Smooth muscle cell (in vitro differentiated cells): ENCODE data around the gene FARP2. TPM values are rescaled to one million over a fixed set of nuclear protein-coding genes. Genes with fewer than 3 reads are reported as not detected.

Source experiments
- DNase-seq: peaks from one replicate; lab custom pipeline; 2025; ENCODE audit not compliant: unreplicated experiment; lab: John Stamatoyannopoulos, UW
- H2AFZ ChIP-seq: fragments of 200-600 bp; sonication (generic); 2 replicates; pipeline ENCODE4 v1.6.0; 2016; ENCODE audit warnings: antibody characterized with exemption, low read depth, mild to moderate bottlenecking
- H3F3A ChIP-seq: fragments of 200-600 bp; sonication (generic); 2 replicates; pipeline ENCODE4 v1.6.0; 2017; ENCODE audit warnings: antibody characterized with exemption, low read depth
- H3K27ac ChIP-seq: fragments of 200-600 bp; sonication (generic); 2 replicates; pipeline ENCODE4 v1.5.1; 2016; ENCODE audit warnings: low read depth, mild to moderate bottlenecking
- H3K27me3 ChIP-seq: fragments of 200-600 bp; sonication (generic); 2 replicates; pipeline ENCODE4 v1.6.1; 2016; ENCODE audit warnings: low read depth, mild to moderate bottlenecking
- H3K36me3 ChIP-seq: fragments of 200-600 bp; sonication (generic); 2 replicates; pipeline ENCODE4 v1.5.1; 2016; ENCODE audit warnings: low read depth
- H3K4me1 ChIP-seq: fragments of 200-600 bp; sonication (generic); 2 replicates; pipeline ENCODE4 v1.5.1; 2016; ENCODE audit warnings: low read depth
- H3K4me2 ChIP-seq: fragments of 200-600 bp; sonication (generic); 2 replicates; pipeline ENCODE4 v1.6.0; 2016; ENCODE audit warnings: mild to moderate bottlenecking
- H3K4me3 ChIP-seq: fragments of 200-600 bp; sonication (generic); 2 replicates; pipeline ENCODE4 v1.5.1; 2016; ENCODE audit warnings: mild to moderate bottlenecking
- H3K79me2 ChIP-seq: fragments of 200-600 bp; sonication (generic); 2 replicates; pipeline ENCODE4 v1.6.0; 2016; ENCODE audit warnings: low read depth, mild to moderate bottlenecking
- H3K9ac ChIP-seq: fragments of 200-600 bp; sonication (generic); 2 replicates; pipeline ENCODE4 v1.6.0; 2016; ENCODE audit warnings: low read depth
- H3K9me3 ChIP-seq: fragments of 200-600 bp; sonication (generic); replicated peaks from 2 replicates; pipeline ENCODE4 v1.5.1; 2016; ENCODE audit warnings: low read depth
- H4K20me1 ChIP-seq: fragments of 200-600 bp; sonication (generic); 2 replicates; pipeline ENCODE4 v1.6.0; 2016; ENCODE audit warnings: low read depth
- WGBS: methylation state at CpG from one replicate; pipeline ENCODE4 v1.1.7; 2016; ENCODE audit warnings: low lambda C conversion rate; 5-methylcytosine and 5-hydroxymethylcytosine counted together
- polyA plus RNA-seq: library from polyadenylated mRNA; unstranded; fragments of >200 nt; fragmentation: Nextera tagmentation; extraction: Ambion mirVana; gene quantifications from 2 replicates; pipeline ENCODE4 v1.2.1, GENCODE V29; 2016
- total RNA-seq: library from RNA; depleted of rRNA; stranded (reverse); fragments of >200 nt; gene quantifications from 2 replicates; pipeline ENCODE4 v1.2.3, GENCODE V29; 2014
- TF ChIP-seq, protein P1 (sequence below): fragments of 200-600 bp; sonication (generic); IDR thresholded peaks from 2 replicates; pipeline ENCODE4 v1.5.1; 2017; ENCODE audit warnings: borderline replicate concordance, mild to moderate bottlenecking, antibody characterized with exemption; ENCODE audit not compliant: insufficient read depth, poor library complexity, severe bottlenecking

The FARP2 gene
- total and polyA plus RNA-seq, 2 experiments from 2014 or later = 15.9 to 27.4 TPM

GRCh38 chr2:241463276-241464135 is 107.4 kb downstream of the FARP2 start:
- Histone ChIP-seq H3K27ac (no peak overlapping the region), H3K9ac (no peak overlapping the region), H3K4me1 (no peaks in the 10 kb centered on the region), H3K4me3 (no peak overlapping the region), H3K27me3 (no peaks in the 10 kb centered on the region), H3K36me3 (no peaks in the 10 kb centered on the region), H3F3A (no peaks in the 10 kb centered on the region), H2AFZ (no peak overlapping the region), H4K20me1 (no peaks in the 10 kb centered on the region), H3K79me2 (no peaks in the 10 kb centered on the region), H3K9me3 (no peaks in the 10 kb centered on the region), H3K4me2 (no peak overlapping the region)
- DNase-seq = no peak
- TF ChIP-seq, protein P1, sequence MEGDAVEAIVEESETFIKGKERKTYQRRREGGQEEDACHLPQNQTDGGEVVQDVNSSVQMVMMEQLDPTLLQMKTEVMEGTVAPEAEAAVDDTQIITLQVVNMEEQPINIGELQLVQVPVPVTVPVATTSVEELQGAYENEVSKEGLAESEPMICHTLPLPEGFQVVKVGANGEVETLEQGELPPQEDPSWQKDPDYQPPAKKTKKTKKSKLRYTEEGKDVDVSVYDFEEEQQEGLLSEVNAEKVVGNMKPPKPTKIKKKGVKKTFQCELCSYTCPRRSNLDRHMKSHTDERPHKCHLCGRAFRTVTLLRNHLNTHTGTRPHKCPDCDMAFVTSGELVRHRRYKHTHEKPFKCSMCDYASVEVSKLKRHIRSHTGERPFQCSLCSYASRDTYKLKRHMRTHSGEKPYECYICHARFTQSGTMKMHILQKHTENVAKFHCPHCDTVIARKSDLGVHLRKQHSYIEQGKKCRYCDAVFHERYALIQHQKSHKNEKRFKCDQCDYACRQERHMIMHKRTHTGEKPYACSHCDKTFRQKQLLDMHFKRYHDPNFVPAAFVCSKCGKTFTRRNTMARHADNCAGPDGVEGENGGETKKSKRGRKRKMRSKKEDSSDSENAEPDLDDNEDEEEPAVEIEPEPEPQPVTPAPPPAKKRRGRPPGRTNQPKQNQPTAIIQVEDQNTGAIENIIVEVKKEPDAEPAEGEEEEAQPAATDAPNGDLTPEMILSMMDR = no peak
- 95% methylated on average over 18 of the region's 18 CpGs for WGBS

DNA sequence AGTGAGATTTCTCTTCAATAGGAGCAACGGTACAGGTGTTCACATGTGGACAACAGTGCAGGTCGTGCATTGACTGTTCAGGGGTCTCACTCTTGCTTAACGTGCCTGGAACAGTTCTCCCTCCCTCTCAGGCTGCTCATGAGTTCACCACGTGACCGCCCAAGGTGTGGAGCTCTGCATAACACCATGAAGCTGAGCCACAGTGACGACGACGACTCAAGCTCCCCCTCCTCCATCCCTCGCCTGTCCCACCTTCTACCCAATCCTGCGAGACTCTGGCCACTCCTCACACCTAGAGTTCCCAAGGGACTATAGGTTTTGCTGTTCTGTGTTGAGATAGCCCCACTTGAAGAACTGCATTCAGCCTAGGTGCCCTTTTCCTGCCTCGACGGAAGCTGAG is 109.5 kb downstream of the FARP2 start:
- Histone ChIP-seq H3K4me3 (no peak overlapping the region), H3K27me3 (no peaks in the 10 kb centered on the region), H3K4me1 (no peaks in the 10 kb centered on the region), H3K9ac (no peak overlapping the region), H3K9me3 (no peaks in the 10 kb centered on the region), H2AFZ (no peak overlapping the region), H3K27ac (no peak overlapping the region), H3K4me2 (no peak overlapping the region), H3F3A (no peaks in the 10 kb centered on the region), H3K79me2 (no peaks in the 10 kb centered on the region), H4K20me1 (no peaks in the 10 kb centered on the region), H3K36me3 (no peaks in the 10 kb centered on the region)
- WGBS = 83% methylated on average over 12 of the region's 12 CpGs
- no peak for DNase-seq
- TF ChIP-seq, protein P1 = no peak

DNA sequence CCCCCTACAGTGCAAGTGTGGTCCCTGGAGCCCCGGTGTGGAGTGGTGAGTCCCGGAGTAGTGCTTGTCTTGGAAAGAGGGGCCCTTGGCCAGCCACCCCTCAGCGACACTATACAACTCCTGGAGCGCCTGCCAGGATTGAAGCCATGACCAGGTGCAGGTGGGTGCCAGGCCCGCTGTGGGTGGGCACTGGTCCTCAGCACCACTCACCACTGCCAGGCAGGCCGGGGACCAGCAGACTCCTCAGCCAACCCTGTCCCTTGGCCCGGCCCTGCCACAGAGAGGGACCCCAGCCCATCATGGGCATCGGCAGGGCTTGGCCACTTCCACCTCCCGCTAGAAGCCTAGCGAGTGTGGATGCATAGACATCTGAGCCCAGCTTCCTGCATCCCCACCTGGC is 110.1 kb downstream of the FARP2 start:
- 93% methylated on average over 10 of the region's 10 CpGs for WGBS
- Histone ChIP-seq H3K27ac (no peak overlapping the region), H3K79me2 (no peaks in the 10 kb centered on the region), H3F3A (no peaks in the 10 kb centered on the region), H3K36me3 (no peaks in the 10 kb centered on the region), H3K27me3 (no peaks in the 10 kb centered on the region), H3K4me3 (no peak overlapping the region), H3K9ac (no peak overlapping the region), H3K4me1 (no peaks in the 10 kb centered on the region), H3K4me2 (no peak overlapping the region), H4K20me1 (no peaks in the 10 kb centered on the region), H2AFZ (no peak overlapping the region), H3K9me3 (no peaks in the 10 kb centered on the region)
- no peak for DNase-seq
- TF ChIP-seq, protein P1 = no peak
